GM23248 (cell line): ENCODE measurements around the gene IDH3G.

Source experiments
- EZH2 ChIP-seq: fragments of 200-600 bp; sonication (generic); IDR thresholded peaks from 2 replicates; pipeline ENCODE4 v1.6.1; 2018; ENCODE audit warnings: antibody characterized with exemption, mild to moderate bottlenecking; ENCODE audit not compliant: insufficient read depth, poor library complexity, severe bottlenecking
- EZH2phosphoT487 ChIP-seq: fragments of 200-600 bp; sonication (generic); IDR thresholded peaks from 2 replicates; pipeline ENCODE4 v1.6.1; 2018; ENCODE audit warnings: antibody characterized with exemption, moderate library complexity, mild to moderate bottlenecking, low read depth; ENCODE audit not compliant: insufficient read depth

- TF ChIP-seq EZH2 (peak; percentile 90), EZH2phosphoT487 (peak; percentile 56; the same call in 1 of the 2 replicates)
These were observed 35.8 kb upstream of the IDH3G start, which contains the start of gene PDZD4 for GRCh38 chrX:153829799-153830639.
